Tibial nerve (tissue), 4 donors: Measurements from ENCODE around the gene CAMTA1. TPM values are rescaled to one million over a fixed set of nuclear protein-coding genes. Genes with fewer than 3 reads are reported as not detected.

Source experiments
- DNase-seq, 2 donors: peaks; one replicate each; pipeline ENCODE4 v3.0.0-alpha.2; 2019; ENCODE audit warnings: low spot score in 2 of 2
- H3K27ac ChIP-seq, 4 donors: fragments of 200-600 bp; sonication (generic) in 3 of 4; one replicate each; pipeline ENCODE4 v1.5.1; 2017 to 2019; ENCODE audit warnings: mild to moderate bottlenecking in 1 of 4
- H3K27me3 ChIP-seq, 2 donors: fragments of 200-600 bp; sonication (generic) in 1 of 2; one replicate each; pipeline versions ENCODE4 v1.5.1 to v1.6.0; 2017 to 2019
- H3K36me3 ChIP-seq, 3 donors: fragments of 200-600 bp; sonication (generic); one replicate each; pipeline ENCODE4 v1.5.1; 2018 to 2019
- H3K4me1 ChIP-seq, 4 donors: fragments of 200-600 bp; sonication (generic) in 3 of 4; one replicate each; pipeline ENCODE4 v1.5.1; 2017 to 2019
- H3K4me3 ChIP-seq, 4 donors: fragments of 200-600 bp; sonication (generic) in 3 of 4; one replicate each; pipeline ENCODE4 v1.5.1; 2017 to 2019; ENCODE audit warnings: mild to moderate bottlenecking in 1 of 4, moderate library complexity in 1 of 4
- H3K9me3 ChIP-seq, 4 donors: fragments of 200-600 bp; sonication (generic) in 3 of 4; one replicate each; pipeline ENCODE4 v1.5.1; 2017 to 2019
- CTCF ChIP-seq, 5 experiments: fragments of 200-600 bp in 3 of 5; fragments of 450-650 bp in 2 of 5; sonication (generic) in 3 of 5; IDR thresholded peaks; one replicate each; pipeline ENCODE4 v1.5.1; 2016 to 2019; ENCODE audit warnings: antibody characterized with exemption in 5 of 5, mild to moderate bottlenecking in 3 of 5, moderate library complexity in 2 of 5
- EP300 ChIP-seq, 2 donors: sonication (generic); formaldehyde crosslinking; IDR thresholded peaks; one replicate each; pipeline ENCODE4 v1.6.1; 2017; ENCODE audit warnings: antibody characterized with exemption in 2 of 2, mild to moderate bottlenecking in 1 of 2
- POLR2A ChIP-seq, 2 donors: fragments of 450-650 bp; IDR thresholded peaks; one replicate each; pipeline ENCODE4 v1.6.1; 2017; ENCODE audit warnings: antibody characterized with exemption in 2 of 2, mild to moderate bottlenecking in 2 of 2, moderate library complexity in 2 of 2
- WGBS, 2 donors: methylation state at CpG; one replicate each; pipeline ENCODE4 v1.1.5; 2018; 5-methylcytosine and 5-hydroxymethylcytosine counted together
- total RNA-seq, 4 donors: library from RNA; depleted of rRNA; stranded (reverse); fragments of >200 nt; gene quantifications; one replicate each; pipeline ENCODE4 v1.1.0, GENCODE V29; 2016

CAMTA1 gene
- total RNA-seq, 4 donors from 2014 or later: 41.8 to 104 (median 87.2) TPM

- TF ChIP-seq CTCF (IDR thresholded peaks at IDR 0.05) (no peak), POLR2A (IDR thresholded peaks at IDR 0.05) (no peak), EP300 (IDR thresholded peaks at IDR 0.05) (no peak)
- 64 to 72% methylated on average over 6 of the region's 6 CpGs for WGBS, 2 donors
- Histone ChIP-seq H3K27ac (no peak overlapping the region), H3K36me3 (no peaks in the 10 kb centered on the region), H3K4me1 (peaks cover 0 to 30% (median 10%) of the 10 kb centered on the region in 4 donors), H3K4me3 (no peak overlapping the region), H3K27me3 (no peaks in the 10 kb centered on the region), H3K9me3 (no peaks in the 10 kb centered on the region)
- DNase-seq: no peak
Measured at GRCh38 chr1:7666249-7666648, 881.0 kb downstream of the CAMTA1 start.

GRCh38 chr1:7667159-7667558 is 881.9 kb downstream of the CAMTA1 start:
- Histone ChIP-seq H3K27me3 (no peaks in the 10 kb centered on the region), H3K4me3 (no peak overlapping the region), H3K4me1 (peaks cover 0 to 30% (median 10%) of the 10 kb centered on the region in 4 donors), H3K9me3 (no peaks in the 10 kb centered on the region), H3K27ac (peak overlapping the region in 1 of 4 donors; percentile 74), H3K36me3 (no peaks in the 10 kb centered on the region)
- no peak for DNase-seq
- TF ChIP-seq EP300 (IDR thresholded peaks at IDR 0.05): no peak
- no peak for TF ChIP-seq POLR2A (IDR thresholded peaks at IDR 0.05)
- WGBS, 2 donors: 66 to 77% methylated on average over 10 to 11 of the region's 11 CpGs

GRCh38 chr1:7667625-7668218 is 882.5 kb downstream of the CAMTA1 start:
- TF ChIP-seq POLR2A (IDR thresholded peaks at IDR 0.05): no peak
- peak; percentile 100 for TF ChIP-seq CTCF (IDR thresholded peaks at IDR 0.05)
- peak in 1 of 2 donors; percentile 54 for TF ChIP-seq EP300 (IDR thresholded peaks at IDR 0.05)
- Histone ChIP-seq H3K36me3 (no peaks in the 10 kb centered on the region), H3K9me3 (no peaks in the 10 kb centered on the region), H3K4me3 (no peak overlapping the region), H3K4me1 (peaks cover 0 to 30% (median 10%) of the 10 kb centered on the region in 4 donors), H3K27ac (peak overlapping the region in 2 of 4 donors; percentile 74 to 79), H3K27me3 (no peaks in the 10 kb centered on the region)
- peak; percentile 96 to 99 for DNase-seq
- 22 to 41% methylated on average over 5 to 10 of the region's 11 CpGs for WGBS, 2 donors

- WGBS, 2 donors: 25 to 27% methylated on average over 16 to 19 of the region's 19 CpGs
- peak overlapping the region in 1 of 4 donors; percentile 73 for H3K27ac ChIP-seq
- H3K27me3 ChIP-seq: no peaks in the 10 kb centered on the region
- H3K9me3 ChIP-seq: no peaks in the 10 kb centered on the region
- TF ChIP-seq CTCF (IDR thresholded peaks at IDR 0.05) (peak; percentile 69 to 87 (median 80)), EP300 (IDR thresholded peaks at IDR 0.05) (no peak)
- no peaks in the 10 kb centered on the region for H3K36me3 ChIP-seq
- H3K4me1 ChIP-seq: peaks cover 0 to 30% (median 10%) of the 10 kb centered on the region in 4 donors
- DNase-seq: peak in 1 of 2 donors; percentile 47
- peak overlapping the region in 1 of 4 donors; percentile 18 for H3K4me3 ChIP-seq
Measured at GRCh38 chr1:7669559-7670311, 884.5 kb downstream of the CAMTA1 start.

- no peak overlapping the region for H3K4me3 ChIP-seq
- TF ChIP-seq CTCF (IDR thresholded peaks at IDR 0.05) (no peak), EP300 (IDR thresholded peaks at IDR 0.05) (peak in 1 of 2 donors; percentile 47)
- peak overlapping the region in 1 of 4 donors; percentile 73 for H3K27ac ChIP-seq
- WGBS, 2 donors: 41 to 48% methylated on average over 14 of the region's 15 CpGs
- peak; percentile 68 to 87 for DNase-seq
- no peaks in the 10 kb centered on the region for H3K9me3 ChIP-seq
- H3K36me3 ChIP-seq: no peaks in the 10 kb centered on the region
- no peaks in the 10 kb centered on the region for H3K27me3 ChIP-seq
- peaks cover 0 to 30% (median 10%) of the 10 kb centered on the region in 4 donors for H3K4me1 ChIP-seq
Measured at GRCh38 chr1:7670334-7671145, 885.3 kb downstream of the CAMTA1 start.
